ENCODE results near the gene IL10RB.

IL10RB gene

GRCh38 chr21:33332143-33332542 lies 66.0 kb downstream of the IL10RB start:
- peak; percentile 29 for DNase-seq (ENCODE audit: low spot score)

DNA sequence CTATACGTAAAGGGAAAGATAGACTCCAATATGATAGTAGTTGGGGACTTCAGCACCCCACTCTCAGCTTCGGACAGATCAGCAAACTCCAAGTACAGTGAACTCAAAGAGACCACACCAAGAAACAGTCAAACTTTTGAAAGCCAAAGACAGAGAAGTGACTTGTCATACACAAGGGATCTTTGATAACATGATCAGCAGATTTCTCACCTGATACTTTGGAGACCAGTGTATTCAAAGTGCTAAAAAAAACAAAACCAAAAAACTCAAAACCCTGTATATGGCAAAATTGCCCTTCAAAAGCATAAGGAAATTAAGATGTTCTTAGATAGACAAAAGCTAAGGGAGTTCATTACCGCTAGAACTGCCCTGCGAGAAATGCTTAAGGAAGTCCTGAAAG lies 68.0 kb downstream of the IL10RB start:
- no peak for DNase-seq (ENCODE audit: low spot score)

DNA sequence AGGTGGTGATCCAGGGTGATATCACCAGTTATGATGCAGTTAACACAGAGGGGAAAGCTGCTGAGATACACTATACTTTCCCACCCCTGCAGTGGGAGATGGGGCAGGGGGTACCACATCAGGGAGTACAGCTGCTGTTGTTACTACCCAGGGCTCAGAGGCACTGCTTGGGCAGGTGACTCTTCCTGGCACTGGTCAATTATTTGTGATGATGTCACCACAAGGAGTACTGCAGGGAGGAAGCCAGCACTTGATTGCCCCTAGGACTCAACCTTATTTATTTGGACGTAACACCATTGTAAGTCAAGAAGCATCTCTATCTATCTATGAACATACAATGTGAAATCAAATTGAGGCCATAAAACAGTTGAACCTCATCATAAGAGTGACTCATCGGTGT lies 68.7 kb downstream of the IL10RB start:
- no peak for DNase-seq (ENCODE audit: low spot score)

DNA sequence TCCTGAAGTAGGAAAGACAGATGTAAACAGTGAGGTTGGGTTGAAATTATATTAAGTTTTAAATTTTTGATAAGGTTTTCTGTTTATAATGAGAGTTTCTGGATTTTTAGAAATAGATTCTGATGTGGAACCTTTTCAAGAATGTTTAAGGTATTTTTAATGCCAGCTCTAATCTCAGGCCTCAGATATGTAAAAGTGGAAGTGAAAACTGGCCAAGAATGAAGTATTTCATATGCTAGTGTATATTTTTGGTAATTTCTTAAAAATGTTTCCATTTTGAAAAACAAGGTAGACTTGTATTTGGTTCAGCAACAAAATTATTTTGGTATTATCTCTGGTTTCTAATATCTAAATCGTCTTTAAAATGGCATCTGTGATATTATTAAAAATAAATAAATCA lies 73.0 kb downstream of the IL10RB start:
- DNase-seq (ENCODE audit: low spot score): no peak

GRCh38 chr21:33339918-33340317 lies 73.8 kb downstream of the IL10RB start:
- no peak for DNase-seq (ENCODE audit: low spot score)

- no peak for DNase-seq (ENCODE audit: low spot score)
Measured at GRCh38 chr21:33345751-33346238, 79.6 kb downstream of the IL10RB start.
